Adrenal gland (tissue), 12 donors: Measurements from ENCODE around the gene RAP1GAP2. TPM values are rescaled to one million over a fixed set of nuclear protein-coding genes. Genes with fewer than 3 reads are reported as not detected.

ENCODE experiments used
- DNase-seq, 7 donors: peaks; one replicate each; pipeline ENCODE4 v3.0.0-alpha.2; 2019 to 2020
- H3K27ac ChIP-seq, 5 donors: fragments of 200-600 bp; sonication (generic) in 4 of 5; 1 replicate in 3 of 5; 2 replicates in 2 of 5; pipeline versions ENCODE4 v1.5.1 to v1.8.0; 2016 to 2020; ENCODE audit warnings: mild to moderate bottlenecking in 1 of 5
- H3K27me3 ChIP-seq: fragments of 200-600 bp; 2 replicates; pipeline ENCODE4 v1.8.0; 2021
- H3K36me3 ChIP-seq, 2 donors: fragments of 200-600 bp; replicated peaks in 1 of 2; 1 replicate in 1 of 2; 2 replicates in 1 of 2; pipeline versions ENCODE4 v1.5.1 to v1.8.0; 2018 to 2022
- H3K4me1 ChIP-seq, 2 donors: fragments of 200-600 bp; replicated peaks in 1 of 2; 1 replicate in 1 of 2; 2 replicates in 1 of 2; pipeline versions ENCODE4 v1.5.1 to v1.8.0; 2018 to 2021
- H3K4me3 ChIP-seq, 4 donors: fragments of 200-600 bp; sonication (generic) in 3 of 4; one replicate each; pipeline ENCODE4 v1.5.1; 2016 to 2018
- H3K9me3 ChIP-seq, 3 donors: fragments of 200-600 bp; sonication (generic) in 1 of 3; replicated peaks in 1 of 3; 1 replicate in 2 of 3; 2 replicates in 1 of 3; pipeline versions ENCODE4 v1.5.1 to v1.8.0; 2016 to 2021
- CTCF ChIP-seq, 6 experiments: fragments of 450-650 bp in 4 of 6; fragments of 200-600 bp in 2 of 6; sonication (generic) in 1 of 6; IDR thresholded peaks; 1 replicate in 5 of 6; 2 replicates in 1 of 6; pipeline versions ENCODE4 v1.5.1 to v1.8.0; 2016 to 2021; ENCODE audit warnings: antibody characterized with exemption in 6 of 6, mild to moderate bottlenecking in 2 of 6, moderate library complexity in 1 of 6
- POLR2A ChIP-seq, 2 donors: fragments of 450-650 bp; IDR thresholded peaks; one replicate each; pipeline ENCODE4 v1.6.1; 2017; ENCODE audit warnings: antibody characterized with exemption in 2 of 2, mild to moderate bottlenecking in 2 of 2, moderate library complexity in 1 of 2
- WGBS, 4 donors: extraction: QIAGEN DNeasy Blood & Tissue Kit in 2 of 4; methylation state at CpG; one replicate each; pipeline versions ENCODE4 v1.1.5 to v1.1.7; 2013 to 2017; 5-methylcytosine and 5-hydroxymethylcytosine counted together
- intact Hi-C, 2 donors: fragments of 100-400 bp; cut with DNase I; formaldehyde crosslinking; loops; one replicate each; pipeline versions ENCODE4 v1.14.1 to v1.15.0; 2022 to 2023
- polyA plus RNA-seq, 3 donors: library from polyadenylated mRNA; stranded (reverse); fragments of 200-250 nt in 2 of 3; fragments of 350-450 nt in 1 of 3; fragmentation: Illumina TruSeq in 1 of 3; extraction: RNeasy Lipid Tissue Mini Kit (QIAGEN cat#74804) in 1 of 3; gene quantifications; one replicate each; pipeline ENCODE4 v1.2.3, GENCODE V29; 2013 to 2014
- total RNA-seq, 9 donors: library from RNA; depleted of rRNA in 4 of 9; stranded (reverse); fragments of >200 nt in 4 of 9; fragments of 120-200 nt in 1 of 9; fragmentation: NEBNext Ultra II Directional in 1 of 9; extraction: Animal tissue kit (Norgen Biotek cat#: 25700) in 1 of 9; gene quantifications; one replicate each; pipeline versions ENCODE4 v1.1.0 to v1.2.4, GENCODE V29; 2013 to 2023
- donor health status: healthy with polysubstance abuse.
- donor health status: Bipolar disorder and iron deficiency.
- donor health status: DM: yes; HTN: yes; CAD: no.
- donor health status: DM: no; HTN: no; CAD: no.
- donor health status: DM: no; HTN: no; CAD: no.
- donor health status: DM: yes; HTN: yes; CAD: no.

Gene RAP1GAP2
- total and polyA plus RNA-seq, 12 donors, result 4.2 to 20.4 (median 6.9) TPM

- H3K36me3 ChIP-seq, result no peaks in the 10 kb centered on the region
- 36 to 69% (median 42%) methylated on average over 7 to 55 of the region's 55 CpGs for WGBS, 4 donors
- intact Hi-C loops, result loop anchor here in 1 of 2 donors (5.0 kb wide), 1 partner anchor 159 kb away; no protein-coding TSS in a partner anchor
- DNase-seq, result no peak
- peaks cover 39% of the 10 kb centered on the region for H3K27me3 ChIP-seq
- TF ChIP-seq CTCF (IDR thresholded peaks at IDR 0.05) (no peak), POLR2A (IDR thresholded peaks at IDR 0.05) (no peak)
- H3K4me1 ChIP-seq, result peaks cover 9 to 14% of the 10 kb centered on the region in 2 donors
- H3K9me3 ChIP-seq, result no peaks in the 10 kb centered on the region
- H3K27ac ChIP-seq, result peak overlapping the region in 2 of 5 donors; percentile 29 to 57
- peak overlapping the region in 2 of 4 donors; percentile 40 to 73 for H3K4me3 ChIP-seq
These were observed 56.6 kb downstream of the RAP1GAP2 start for GRCh38 chr17:2852729-2853282.

GRCh38 chr17:2853283-2854142, 57.3 kb downstream of the RAP1GAP2 start:
- peaks cover 9 to 12% of the 10 kb centered on the region in 2 donors for H3K4me1 ChIP-seq
- intact Hi-C loops, result loop anchor here in 1 of 2 donors (5.0 kb wide), 1 partner anchor 159 kb away; no protein-coding TSS in a partner anchor
- peak overlapping the region in 2 of 4 donors; percentile 40 to 73 for H3K4me3 ChIP-seq
- no peaks in the 10 kb centered on the region for H3K36me3 ChIP-seq
- no peaks in the 10 kb centered on the region for H3K9me3 ChIP-seq
- H3K27ac ChIP-seq, result peak overlapping the region in 2 of 5 donors; percentile 34 to 57
- no peak for TF ChIP-seq CTCF (IDR thresholded peaks at IDR 0.05)
- no peak for TF ChIP-seq POLR2A (IDR thresholded peaks at IDR 0.05)
- 1% methylated on average over 85 to 112 of the region's 119 CpGs; no CpG with 5 or more reads in 2 of the 4 donors for WGBS, 4 donors
- H3K27me3 ChIP-seq, result peaks cover 33% of the 10 kb centered on the region
- DNase-seq, result peak in 5 of 7 donors; percentile 15 to 62 (median 32)

DNA sequence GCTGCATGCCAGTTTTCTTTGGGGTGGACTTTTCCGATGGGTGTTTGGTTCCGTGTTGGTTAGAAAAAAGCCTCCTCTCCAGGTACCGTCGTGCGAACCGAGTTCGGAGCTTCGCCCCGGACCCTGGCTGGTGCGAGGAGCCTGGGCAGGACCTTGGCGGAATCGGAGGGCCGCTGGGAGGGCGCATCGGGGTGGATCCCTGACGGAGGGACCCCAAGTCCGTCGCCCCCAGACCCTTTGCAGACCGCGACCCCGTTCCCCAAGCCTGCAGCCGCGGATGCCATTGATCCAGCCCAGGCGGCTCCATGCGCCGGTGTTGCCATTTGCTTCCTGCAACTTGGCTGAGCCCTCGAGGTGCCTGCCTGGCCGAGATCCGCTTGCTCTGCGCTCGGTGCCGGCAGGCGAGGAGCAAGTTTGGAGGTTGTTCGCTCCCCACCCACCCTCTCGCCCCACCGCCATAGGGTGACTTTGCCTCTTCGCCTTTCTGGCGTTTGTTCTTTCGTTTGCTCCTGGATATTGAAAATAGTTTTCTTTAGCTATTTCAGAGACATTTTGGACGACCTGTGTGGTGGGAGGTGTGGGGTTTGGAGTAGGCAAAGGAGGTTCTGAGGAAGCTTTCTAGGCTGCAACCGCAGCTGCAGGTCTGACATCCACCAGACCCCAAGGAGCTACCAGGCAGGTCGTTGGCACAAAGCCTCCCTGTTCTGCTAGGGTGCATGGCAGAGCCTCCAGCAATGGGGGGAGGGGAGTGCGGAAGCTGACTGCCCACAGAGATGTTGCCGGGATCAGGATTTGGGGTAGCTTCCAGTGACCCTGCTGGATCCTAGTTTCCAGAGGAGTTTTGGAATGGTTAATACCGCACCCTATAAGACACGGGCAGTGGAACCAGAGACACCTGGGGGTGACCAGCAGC, 58.2 kb downstream of the RAP1GAP2 start:
- WGBS, 4 donors, result 2 to 6% (median 3%) methylated on average over 14 to 46 of the region's 46 CpGs
- peak in 2 of 7 donors; percentile 29 to 68 for DNase-seq
- no peaks in the 10 kb centered on the region for H3K36me3 ChIP-seq
- peaks cover 38% of the 10 kb centered on the region for H3K27me3 ChIP-seq
- intact Hi-C loops, result loop anchor here in 1 of 2 donors (5.0 kb wide), 1 partner anchor 158 kb away; no protein-coding TSS in a partner anchor
- H3K4me3 ChIP-seq, result peak overlapping the region in 1 of 4 donors; percentile 73
- no peak for TF ChIP-seq CTCF (IDR thresholded peaks at IDR 0.05)
- no peak for TF ChIP-seq POLR2A (IDR thresholded peaks at IDR 0.05)
- H3K4me1 ChIP-seq, result peaks cover 9% of the 10 kb centered on the region in 2 donors
- H3K9me3 ChIP-seq, result no peaks in the 10 kb centered on the region
- H3K27ac ChIP-seq, result no peak overlapping the region
